Upper lobe of left lung (tissue), 4 donors: ENCODE data around the gene HS3ST5.

Experiments
- EP300 ChIP-seq, 4 donors: sonication (generic); formaldehyde crosslinking; IDR thresholded peaks; one replicate each; pipeline ENCODE4 v1.5.1; 2017; ENCODE audit warnings: antibody characterized with exemption in 4 of 4, control low read depth in 2 of 4
- POLR2A ChIP-seq, 4 donors: fragments of 450-650 bp; IDR thresholded peaks; one replicate each; pipeline ENCODE4 v1.5.1; 2016 to 2017; ENCODE audit warnings: antibody characterized with exemption in 4 of 4, mild to moderate bottlenecking in 2 of 4
- POLR2AphosphoS5 ChIP-seq, 2 donors: sonication (generic); formaldehyde crosslinking; IDR thresholded peaks; one replicate each; pipeline ENCODE4 v1.5.1; 2017; ENCODE audit warnings: antibody characterized with exemption in 2 of 2
- TF ChIP-seq, protein P1 (sequence below), 6 experiments: fragments of 450-650 bp in 4 of 6; fragments of 200-600 bp in 2 of 6; sonication (generic) in 2 of 6; IDR thresholded peaks; one replicate each; pipeline ENCODE4 v1.5.1; 2016 to 2019; ENCODE audit warnings: antibody characterized with exemption in 6 of 6

DNA sequence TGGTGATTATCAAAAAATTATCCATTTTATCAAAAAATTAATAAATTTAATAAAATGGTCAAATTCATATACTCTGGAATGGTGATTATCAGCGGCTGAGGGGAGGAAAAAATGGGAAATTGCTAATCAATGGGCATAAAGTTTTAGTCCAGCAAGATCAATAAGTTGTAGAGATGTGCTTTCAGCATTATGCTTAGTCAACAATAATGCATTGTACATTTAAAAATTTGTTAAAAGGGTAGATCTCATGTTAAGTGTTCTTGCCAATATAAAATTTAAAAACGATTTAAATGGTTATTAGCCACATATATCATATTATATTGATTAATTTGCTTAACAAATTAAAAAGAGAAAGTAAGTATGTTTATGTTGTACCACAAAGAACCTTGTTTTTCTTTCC is 56.6 kb downstream of the HS3ST5 start:
- TF ChIP-seq POLR2AphosphoS5 (IDR thresholded peaks at IDR 0.05) (no peak), EP300 (IDR thresholded peaks at IDR 0.05) (no peak), POLR2A (IDR thresholded peaks at IDR 0.05) (no peak)
- TF ChIP-seq, protein P1, sequence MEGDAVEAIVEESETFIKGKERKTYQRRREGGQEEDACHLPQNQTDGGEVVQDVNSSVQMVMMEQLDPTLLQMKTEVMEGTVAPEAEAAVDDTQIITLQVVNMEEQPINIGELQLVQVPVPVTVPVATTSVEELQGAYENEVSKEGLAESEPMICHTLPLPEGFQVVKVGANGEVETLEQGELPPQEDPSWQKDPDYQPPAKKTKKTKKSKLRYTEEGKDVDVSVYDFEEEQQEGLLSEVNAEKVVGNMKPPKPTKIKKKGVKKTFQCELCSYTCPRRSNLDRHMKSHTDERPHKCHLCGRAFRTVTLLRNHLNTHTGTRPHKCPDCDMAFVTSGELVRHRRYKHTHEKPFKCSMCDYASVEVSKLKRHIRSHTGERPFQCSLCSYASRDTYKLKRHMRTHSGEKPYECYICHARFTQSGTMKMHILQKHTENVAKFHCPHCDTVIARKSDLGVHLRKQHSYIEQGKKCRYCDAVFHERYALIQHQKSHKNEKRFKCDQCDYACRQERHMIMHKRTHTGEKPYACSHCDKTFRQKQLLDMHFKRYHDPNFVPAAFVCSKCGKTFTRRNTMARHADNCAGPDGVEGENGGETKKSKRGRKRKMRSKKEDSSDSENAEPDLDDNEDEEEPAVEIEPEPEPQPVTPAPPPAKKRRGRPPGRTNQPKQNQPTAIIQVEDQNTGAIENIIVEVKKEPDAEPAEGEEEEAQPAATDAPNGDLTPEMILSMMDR (IDR thresholded peaks at IDR 0.05), result no peak
